HepG2 (cell line): ENCODE data around the gene YPEL3. TPM values are rescaled to one million over a fixed set of nuclear protein-coding genes. Genes with fewer than 3 reads are reported as not detected.

ENCODE experiments used
- ARNT2 ChIP-seq: sonication (generic); formaldehyde crosslinking; IDR thresholded peaks from 2 replicates; pipeline ENCODE4 v1.8.0; 2022; ENCODE audit warnings: mild to moderate bottlenecking, low read depth, missing genetic modification reagents, moderate library complexity
- CERS6 ChIP-seq: sonication (generic); formaldehyde crosslinking; IDR thresholded peaks from 2 replicates; pipeline ENCODE4 v1.5.0; 2020; ENCODE audit warnings: missing genetic modification reagents
- KLF12 ChIP-seq: sonication (generic); formaldehyde crosslinking; IDR thresholded peaks from 2 replicates; pipeline ENCODE4 v1.4.0; 2020; ENCODE audit warnings: missing genetic modification reagents, borderline replicate concordance
- PHF21A ChIP-seq: sonication (generic); formaldehyde crosslinking; IDR thresholded peaks from 2 replicates; pipeline ENCODE4 v1.5.0; 2020; ENCODE audit warnings: mild to moderate bottlenecking, missing genetic modification reagents
- RXRB ChIP-seq: IDR thresholded peaks from 2 replicates; pipeline ENCODE4 v1.6.1; 2016; ENCODE audit warnings: borderline replicate concordance, missing genetic modification reagents, missing compliant biosample characterization
- SP4 ChIP-seq: sonication (generic); formaldehyde crosslinking; IDR thresholded peaks from 2 replicates; pipeline ENCODE4 v1.8.1; 2023; ENCODE audit warnings: mild to moderate bottlenecking, missing genetic modification reagents
- THYN1 ChIP-seq: sonication (generic); formaldehyde crosslinking; IDR thresholded peaks from 2 replicates; pipeline ENCODE4 v1.8.1; 2023; ENCODE audit warnings: low read depth, mild to moderate bottlenecking, moderate library complexity, missing genetic modification reagents, borderline replicate concordance
- TOPORS ChIP-seq: sonication (generic); formaldehyde crosslinking; IDR thresholded peaks from 2 replicates; pipeline ENCODE4 v1.8.0; 2023; ENCODE audit warnings: mild to moderate bottlenecking, missing genetic modification reagents
- ZFP90 ChIP-seq: sonication (generic); formaldehyde crosslinking; IDR thresholded peaks from 2 replicates; pipeline ENCODE4 v1.8.0; 2022; ENCODE audit warnings: missing genetic modification reagents, mild to moderate bottlenecking, inconsistent platforms, borderline replicate concordance
- ZNF160 ChIP-seq: sonication (generic); formaldehyde crosslinking; IDR thresholded peaks from 2 replicates; pipeline ENCODE4 v1.8.0; 2022; ENCODE audit warnings: mild to moderate bottlenecking, inconsistent platforms, missing genetic modification reagents
- ZNF564 ChIP-seq: sonication (generic); formaldehyde crosslinking; IDR thresholded peaks from 2 replicates; pipeline ENCODE4 v1.8.1; 2023; ENCODE audit warnings: mild to moderate bottlenecking, missing genetic modification reagents
- ZSCAN29 ChIP-seq: sonication (generic); formaldehyde crosslinking; conservative IDR thresholded peaks from 2 replicates; pipeline ENCODE4 v1.4.0; 2020; ENCODE audit warnings: mild to moderate bottlenecking, missing genetic modification reagents
- polyA plus RNA-seq, 8 experiments: library from polyadenylated mRNA; depleted of rRNA in 3 of 8; stranded (reverse) in 7 of 8; unstranded in 1 of 8; fragments of >200 nt; fragmentation: Illumina TruSeq in 4 of 8; extraction: Trizol in 4 of 8; gene quantifications; 2 replicates each; pipeline versions ENCODE4 v1.2.1 to v1.2.3, GENCODE V29; 2011 to 2016; ENCODE audit warnings: low read depth in 4 of 8, missing spikeins in 1 of 8, mixed read lengths in 1 of 8; ENCODE audit not compliant: insufficient read depth in 1 of 8
- total RNA-seq, 5 experiments: library from RNA; depleted of rRNA; stranded (reverse); fragments of >200 nt; fragmentation: Illumina TruSeq; extraction: Trizol; gene quantifications; 2 replicates each; pipeline ENCODE4 v1.2.3, GENCODE V29; 2016; ENCODE audit warnings: low read depth in 1 of 5
- TF ChIP-seq, protein P1 (sequence below), 2 experiments: sonication (generic) in 1 of 2; formaldehyde crosslinking in 1 of 2; IDR thresholded peaks; 2 replicates each; pipeline versions ENCODE4 v1.5.1 to v1.6.1; 2011 to 2020; ENCODE audit warnings: borderline replicate concordance in 1 of 2, low read depth in 1 of 2, low read length in 1 of 2, mild to moderate bottlenecking in 1 of 2, missing genetic modification reagents in 1 of 2, moderate library complexity in 1 of 2
- TF ChIP-seq, protein P2 (sequence below): sonication (generic); formaldehyde crosslinking; IDR thresholded peaks from 2 replicates; pipeline ENCODE4 v1.4.0; 2020; ENCODE audit warnings: mild to moderate bottlenecking, missing genetic modification reagents
- TF ChIP-seq, protein P3 (sequence below): sonication (generic); formaldehyde crosslinking; IDR thresholded peaks from 2 replicates; pipeline ENCODE4 v1.4.0; 2020; ENCODE audit warnings: missing genetic modification reagents

The YPEL3 gene
- total and polyA plus RNA-seq, 2 of the 13 experiments (the other 11 are each of a cell fraction or from before 2014, with no cell fraction given): 5.4 to 47.0 TPM

DNA sequence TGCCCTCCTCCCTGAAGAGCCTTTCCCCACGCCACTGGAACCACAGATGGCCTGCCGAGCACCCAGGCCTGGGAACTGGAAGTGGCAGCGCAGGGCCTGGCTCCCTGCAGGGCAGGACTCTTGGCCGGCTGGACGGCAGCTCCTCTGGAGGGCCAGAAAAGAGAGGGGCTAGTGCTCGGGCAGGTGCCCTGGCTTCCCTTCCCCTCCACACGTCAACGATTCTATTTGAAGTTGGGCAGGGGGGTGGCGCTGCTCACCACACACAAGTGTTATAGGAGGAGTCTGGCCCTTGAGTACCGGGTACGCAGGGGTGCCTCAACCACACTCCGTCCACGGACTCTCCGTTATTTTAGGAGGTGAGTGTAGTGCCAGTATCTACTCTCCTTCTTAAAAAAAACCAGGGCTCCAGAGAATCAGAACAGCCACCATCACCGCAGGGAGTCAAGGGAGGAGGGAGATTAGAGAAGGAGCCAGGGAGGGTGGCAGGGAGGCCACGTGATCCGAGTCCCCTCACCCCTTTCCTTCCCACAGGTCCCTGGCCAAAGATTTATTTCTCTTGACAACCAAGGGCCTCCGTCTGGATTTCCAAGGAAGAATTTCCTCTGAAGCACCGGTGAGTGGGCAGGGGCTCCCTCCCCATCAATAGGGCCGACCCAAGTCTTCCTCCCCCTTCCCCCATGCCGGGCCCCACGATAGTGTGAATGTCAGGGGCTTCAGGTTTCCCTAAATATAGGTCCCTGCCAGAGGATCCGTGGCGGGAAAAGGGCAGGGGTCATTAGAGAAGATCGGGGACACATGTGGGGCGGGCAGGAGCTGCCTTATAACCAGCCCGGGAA, 31.9 kb downstream of the YPEL3 start (continued):
- TF ChIP-seq, protein P1, sequence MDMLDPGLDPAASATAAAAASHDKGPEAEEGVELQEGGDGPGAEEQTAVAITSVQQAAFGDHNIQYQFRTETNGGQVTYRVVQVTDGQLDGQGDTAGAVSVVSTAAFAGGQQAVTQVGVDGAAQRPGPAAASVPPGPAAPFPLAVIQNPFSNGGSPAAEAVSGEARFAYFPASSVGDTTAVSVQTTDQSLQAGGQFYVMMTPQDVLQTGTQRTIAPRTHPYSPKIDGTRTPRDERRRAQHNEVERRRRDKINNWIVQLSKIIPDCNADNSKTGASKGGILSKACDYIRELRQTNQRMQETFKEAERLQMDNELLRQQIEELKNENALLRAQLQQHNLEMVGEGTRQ (IDR thresholded peaks at IDR 0.05; ENCODE audit: low read depth, low read length): peak; percentile 67
- TF ChIP-seq, protein P1 (CRISPR knock-in tag; IDR thresholded peaks at IDR 0.05; ENCODE audit: borderline replicate concordance): peak; percentile 87; the same call in 1 of the 2 replicates
- TF ChIP-seq ZNF564 (CRISPR knock-in tag): peak; percentile 83
- TF ChIP-seq ZFP90: no peak
- TF ChIP-seq SP4: peak; percentile 73; the same call in 1 of the 2 replicates
- TF ChIP-seq, protein P2, sequence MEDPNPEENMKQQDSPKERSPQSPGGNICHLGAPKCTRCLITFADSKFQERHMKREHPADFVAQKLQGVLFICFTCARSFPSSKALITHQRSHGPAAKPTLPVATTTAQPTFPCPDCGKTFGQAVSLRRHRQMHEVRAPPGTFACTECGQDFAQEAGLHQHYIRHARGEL (CRISPR knock-in tag): no peak
- no peak for TF ChIP-seq CERS6 (CRISPR knock-in tag)
- TF ChIP-seq RXRB (CRISPR knock-in tag): no peak
- TF ChIP-seq PHF21A (CRISPR knock-in tag): peak; percentile 59; the same call in 1 of the 2 replicates
- TF ChIP-seq ZSCAN29 (CRISPR knock-in tag): no peak
- peak; percentile 76 for TF ChIP-seq TOPORS (CRISPR knock-in tag)
- TF ChIP-seq, protein P3, sequence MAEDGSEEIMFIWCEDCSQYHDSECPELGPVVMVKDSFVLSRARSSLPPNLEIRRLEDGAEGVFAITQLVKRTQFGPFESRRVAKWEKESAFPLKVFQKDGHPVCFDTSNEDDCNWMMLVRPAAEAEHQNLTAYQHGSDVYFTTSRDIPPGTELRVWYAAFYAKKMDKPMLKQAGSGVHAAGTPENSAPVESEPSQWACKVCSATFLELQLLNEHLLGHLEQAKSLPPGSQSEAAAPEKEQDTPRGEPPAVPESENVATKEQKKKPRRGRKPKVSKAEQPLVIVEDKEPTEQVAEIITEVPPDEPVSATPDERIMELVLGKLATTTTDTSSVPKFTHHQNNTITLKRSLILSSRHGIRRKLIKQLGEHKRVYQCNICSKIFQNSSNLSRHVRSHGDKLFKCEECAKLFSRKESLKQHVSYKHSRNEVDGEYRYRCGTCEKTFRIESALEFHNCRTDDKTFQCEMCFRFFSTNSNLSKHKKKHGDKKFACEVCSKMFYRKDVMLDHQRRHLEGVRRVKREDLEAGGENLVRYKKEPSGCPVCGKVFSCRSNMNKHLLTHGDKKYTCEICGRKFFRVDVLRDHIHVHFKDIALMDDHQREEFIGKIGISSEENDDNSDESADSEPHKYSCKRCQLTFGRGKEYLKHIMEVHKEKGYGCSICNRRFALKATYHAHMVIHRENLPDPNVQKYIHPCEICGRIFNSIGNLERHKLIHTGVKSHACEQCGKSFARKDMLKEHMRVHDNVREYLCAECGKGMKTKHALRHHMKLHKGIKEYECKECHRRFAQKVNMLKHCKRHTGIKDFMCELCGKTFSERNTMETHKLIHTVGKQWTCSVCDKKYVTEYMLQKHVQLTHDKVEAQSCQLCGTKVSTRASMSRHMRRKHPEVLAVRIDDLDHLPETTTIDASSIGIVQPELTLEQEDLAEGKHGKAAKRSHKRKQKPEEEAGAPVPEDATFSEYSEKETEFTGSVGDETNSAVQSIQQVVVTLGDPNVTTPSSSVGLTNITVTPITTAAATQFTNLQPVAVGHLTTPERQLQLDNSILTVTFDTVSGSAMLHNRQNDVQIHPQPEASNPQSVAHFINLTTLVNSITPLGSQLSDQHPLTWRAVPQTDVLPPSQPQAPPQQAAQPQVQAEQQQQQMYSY (CRISPR knock-in tag): no peak
- TF ChIP-seq ARNT2 (CRISPR knock-in tag): no peak; the same call in 1 of the 2 replicates
- peak; percentile 43 for TF ChIP-seq ZNF160 (CRISPR knock-in tag)
- no peak for TF ChIP-seq THYN1 (CRISPR knock-in tag)
- TF ChIP-seq KLF12 (CRISPR knock-in tag): no peak; the same call in 1 of the 2 replicates
